HepG2 (cell line): Measurements from ENCODE around the gene TLNRD1. TPM values are rescaled to one million over a fixed set of nuclear protein-coding genes. Genes with fewer than 3 reads are reported as not detected.
A peak's percentile ranks its signal among the peaks of the same experiment; 100 is the strongest.

Experiments
- EP300 ChIP-seq, 3 experiments: sonication (generic) in 1 of 3; formaldehyde crosslinking in 1 of 3; IDR thresholded peaks; 2 replicates each; pipeline versions ENCODE4 v1.5.1 to v1.6.1; 2011 to 2020; ENCODE audit warnings: low read depth in 2 of 3, low read length in 2 of 3, borderline replicate concordance in 1 of 3, improper control_type of control experiment in 1 of 3, mild to moderate bottlenecking in 1 of 3, missing genetic modification reagents in 1 of 3, moderate library complexity in 1 of 3
- HNRNPL ChIP-seq: fragments of 200-400 bp; formaldehyde crosslinking; IDR thresholded peaks from 2 replicates; pipeline ENCODE4 v1.6.1; 2017; ENCODE audit warnings: mild to moderate bottlenecking, low read depth, low read length
- ZNF7 ChIP-seq: IDR thresholded peaks from 2 replicates; pipeline ENCODE4 v1.6.1; 2016; ENCODE audit warnings: missing biosample characterization, missing genetic modification reagents
- polyA plus RNA-seq, 8 experiments: library from polyadenylated mRNA; depleted of rRNA in 3 of 8; stranded (reverse) in 7 of 8; unstranded in 1 of 8; fragments of >200 nt; fragmentation: Illumina TruSeq in 4 of 8; extraction: Trizol in 4 of 8; gene quantifications; 2 replicates each; pipeline versions ENCODE4 v1.2.1 to v1.2.3, GENCODE V29; 2011 to 2016; ENCODE audit warnings: low read depth in 4 of 8, missing spikeins in 1 of 8, mixed read lengths in 1 of 8; ENCODE audit not compliant: insufficient read depth in 1 of 8
- total RNA-seq, 5 experiments: library from RNA; depleted of rRNA; stranded (reverse); fragments of >200 nt; fragmentation: Illumina TruSeq; extraction: Trizol; gene quantifications; 2 replicates each; pipeline ENCODE4 v1.2.3, GENCODE V29; 2016; ENCODE audit warnings: low read depth in 1 of 5
- TF ChIP-seq, protein P1 (sequence below): IDR thresholded peaks from 2 replicates; pipeline ENCODE4 v1.6.1; 2012; ENCODE audit warnings: low read length, improper control_type of control experiment
- TF ChIP-seq, protein P2 (sequence below): sonication (generic); formaldehyde crosslinking; IDR thresholded peaks from 2 replicates; pipeline ENCODE4 v1.5.1; 2020; ENCODE audit warnings: mild to moderate bottlenecking, missing genetic modification reagents, moderate library complexity
- TF ChIP-seq, protein P3 (sequence below): sonication (generic); formaldehyde crosslinking; IDR thresholded peaks from 2 replicates; pipeline ENCODE4 v1.5.1; 2020; ENCODE audit warnings: missing genetic modification reagents, mild to moderate bottlenecking, borderline replicate concordance
- TF ChIP-seq, protein P4 (sequence below): sonication (generic); formaldehyde crosslinking; IDR thresholded peaks from 2 replicates; pipeline ENCODE4 v1.9.0; 2021; ENCODE audit warnings: mild to moderate bottlenecking, missing genetic modification reagents
- TF ChIP-seq, protein P5 (sequence below): sonication (generic); formaldehyde crosslinking; IDR thresholded peaks from 2 replicates; pipeline ENCODE4 v1.5.0; 2020; ENCODE audit warnings: missing genetic modification reagents

The TLNRD1 gene
- total and polyA plus RNA-seq, 2 of the 13 experiments (the other 11 are each of a cell fraction or from before 2014, with no cell fraction given) = 3.4 to 5.3 TPM

DNA sequence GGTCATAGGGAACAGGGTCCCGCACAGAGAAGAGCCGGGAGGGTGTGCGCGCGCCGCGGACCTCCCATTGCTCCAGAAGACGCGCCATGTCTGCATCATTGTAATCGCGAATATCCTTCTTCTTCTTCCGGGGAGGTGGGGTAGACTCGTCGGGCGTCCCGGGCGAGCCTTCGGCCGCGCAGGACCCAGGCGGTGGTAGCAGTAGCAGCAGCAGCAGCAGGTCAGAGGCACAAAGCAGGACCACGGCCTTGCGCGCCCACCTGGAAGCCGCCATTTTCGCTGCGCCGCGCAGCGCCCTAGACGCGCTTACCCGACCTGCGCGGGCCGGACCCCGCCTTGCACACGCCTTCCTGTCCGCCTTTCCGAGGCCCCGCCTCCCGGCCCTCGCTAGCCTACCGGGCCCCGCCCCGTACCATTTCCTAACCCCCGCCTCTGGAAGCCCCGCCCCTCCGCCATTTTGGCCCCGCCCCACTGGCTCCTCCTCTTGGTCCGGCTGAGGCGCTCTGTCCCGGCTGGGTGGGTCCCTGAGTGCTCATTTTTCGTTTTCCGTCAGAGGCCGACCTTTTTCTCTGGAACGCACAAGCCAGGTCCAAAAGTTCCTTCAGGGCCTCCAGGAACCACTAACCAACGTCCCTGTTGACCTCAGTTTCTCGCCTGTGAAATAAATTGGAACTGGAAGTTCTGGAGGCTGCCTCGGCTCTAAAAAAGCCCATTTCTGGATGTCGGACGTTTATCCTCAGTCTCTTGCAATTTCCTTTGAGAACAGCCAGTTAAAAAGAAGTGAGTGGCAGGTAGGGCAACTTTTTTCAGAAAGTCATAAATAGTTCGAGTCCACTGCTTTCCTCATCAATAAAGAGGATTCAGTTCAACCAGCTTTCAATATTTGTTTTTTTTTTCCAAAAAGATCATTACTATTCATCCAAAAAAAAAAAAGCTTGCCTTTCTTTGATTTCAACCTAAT lies 10.9 kb upstream of the TLNRD1 start, which contains the start of gene MESD (continued):
- TF ChIP-seq, protein P1, sequence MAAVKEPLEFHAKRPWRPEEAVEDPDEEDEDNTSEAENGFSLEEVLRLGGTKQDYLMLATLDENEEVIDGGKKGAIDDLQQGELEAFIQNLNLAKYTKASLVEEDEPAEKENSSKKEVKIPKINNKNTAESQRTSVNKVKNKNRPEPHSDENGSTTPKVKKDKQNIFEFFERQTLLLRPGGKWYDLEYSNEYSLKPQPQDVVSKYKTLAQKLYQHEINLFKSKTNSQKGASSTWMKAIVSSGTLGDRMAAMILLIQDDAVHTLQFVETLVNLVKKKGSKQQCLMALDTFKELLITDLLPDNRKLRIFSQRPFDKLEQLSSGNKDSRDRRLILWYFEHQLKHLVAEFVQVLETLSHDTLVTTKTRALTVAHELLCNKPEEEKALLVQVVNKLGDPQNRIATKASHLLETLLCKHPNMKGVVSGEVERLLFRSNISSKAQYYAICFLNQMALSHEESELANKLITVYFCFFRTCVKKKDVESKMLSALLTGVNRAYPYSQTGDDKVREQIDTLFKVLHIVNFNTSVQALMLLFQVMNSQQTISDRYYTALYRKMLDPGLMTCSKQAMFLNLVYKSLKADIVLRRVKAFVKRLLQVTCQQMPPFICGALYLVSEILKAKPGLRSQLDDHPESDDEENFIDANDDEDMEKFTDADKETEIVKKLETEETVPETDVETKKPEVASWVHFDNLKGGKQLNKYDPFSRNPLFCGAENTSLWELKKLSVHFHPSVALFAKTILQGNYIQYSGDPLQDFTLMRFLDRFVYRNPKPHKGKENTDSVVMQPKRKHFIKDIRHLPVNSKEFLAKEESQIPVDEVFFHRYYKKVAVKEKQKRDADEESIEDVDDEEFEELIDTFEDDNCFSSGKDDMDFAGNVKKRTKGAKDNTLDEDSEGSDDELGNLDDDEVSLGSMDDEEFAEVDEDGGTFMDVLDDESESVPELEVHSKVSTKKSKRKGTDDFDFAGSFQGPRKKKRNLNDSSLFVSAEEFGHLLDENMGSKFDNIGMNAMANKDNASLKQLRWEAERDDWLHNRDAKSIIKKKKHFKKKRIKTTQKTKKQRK = no peak
- TF ChIP-seq EP300 (IDR thresholded peaks at IDR 0.05; ENCODE audit: low read depth in 2 of 2, low read length in 2 of 2) = no peak; a peak in 1 of 4 replicates
- TF ChIP-seq EP300 (CRISPR knock-in tag; IDR thresholded peaks at IDR 0.05; ENCODE audit: borderline replicate concordance) = no peak
- TF ChIP-seq, protein P2, sequence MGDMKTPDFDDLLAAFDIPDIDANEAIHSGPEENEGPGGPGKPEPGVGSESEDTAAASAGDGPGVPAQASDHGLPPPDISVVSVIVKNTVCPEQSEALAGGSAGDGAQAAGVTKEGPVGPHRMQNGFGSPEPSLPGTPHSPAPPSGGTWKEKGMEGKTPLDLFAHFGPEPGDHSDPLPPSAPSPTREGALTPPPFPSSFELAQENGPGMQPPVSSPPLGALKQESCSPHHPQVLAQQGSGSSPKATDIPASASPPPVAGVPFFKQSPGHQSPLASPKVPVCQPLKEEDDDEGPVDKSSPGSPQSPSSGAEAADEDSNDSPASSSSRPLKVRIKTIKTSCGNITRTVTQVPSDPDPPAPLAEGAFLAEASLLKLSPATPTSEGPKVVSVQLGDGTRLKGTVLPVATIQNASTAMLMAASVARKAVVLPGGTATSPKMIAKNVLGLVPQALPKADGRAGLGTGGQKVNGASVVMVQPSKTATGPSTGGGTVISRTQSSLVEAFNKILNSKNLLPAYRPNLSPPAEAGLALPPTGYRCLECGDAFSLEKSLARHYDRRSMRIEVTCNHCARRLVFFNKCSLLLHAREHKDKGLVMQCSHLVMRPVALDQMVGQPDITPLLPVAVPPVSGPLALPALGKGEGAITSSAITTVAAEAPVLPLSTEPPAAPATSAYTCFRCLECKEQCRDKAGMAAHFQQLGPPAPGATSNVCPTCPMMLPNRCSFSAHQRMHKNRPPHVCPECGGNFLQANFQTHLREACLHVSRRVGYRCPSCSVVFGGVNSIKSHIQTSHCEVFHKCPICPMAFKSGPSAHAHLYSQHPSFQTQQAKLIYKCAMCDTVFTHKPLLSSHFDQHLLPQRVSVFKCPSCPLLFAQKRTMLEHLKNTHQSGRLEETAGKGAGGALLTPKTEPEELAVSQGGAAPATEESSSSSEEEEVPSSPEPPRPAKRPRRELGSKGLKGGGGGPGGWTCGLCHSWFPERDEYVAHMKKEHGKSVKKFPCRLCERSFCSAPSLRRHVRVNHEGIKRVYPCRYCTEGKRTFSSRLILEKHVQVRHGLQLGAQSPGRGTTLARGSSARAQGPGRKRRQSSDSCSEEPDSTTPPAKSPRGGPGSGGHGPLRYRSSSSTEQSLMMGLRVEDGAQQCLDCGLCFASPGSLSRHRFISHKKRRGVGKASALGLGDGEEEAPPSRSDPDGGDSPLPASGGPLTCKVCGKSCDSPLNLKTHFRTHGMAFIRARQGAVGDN (CRISPR knock-in tag) = peak; percentile 82
- TF ChIP-seq, protein P3, sequence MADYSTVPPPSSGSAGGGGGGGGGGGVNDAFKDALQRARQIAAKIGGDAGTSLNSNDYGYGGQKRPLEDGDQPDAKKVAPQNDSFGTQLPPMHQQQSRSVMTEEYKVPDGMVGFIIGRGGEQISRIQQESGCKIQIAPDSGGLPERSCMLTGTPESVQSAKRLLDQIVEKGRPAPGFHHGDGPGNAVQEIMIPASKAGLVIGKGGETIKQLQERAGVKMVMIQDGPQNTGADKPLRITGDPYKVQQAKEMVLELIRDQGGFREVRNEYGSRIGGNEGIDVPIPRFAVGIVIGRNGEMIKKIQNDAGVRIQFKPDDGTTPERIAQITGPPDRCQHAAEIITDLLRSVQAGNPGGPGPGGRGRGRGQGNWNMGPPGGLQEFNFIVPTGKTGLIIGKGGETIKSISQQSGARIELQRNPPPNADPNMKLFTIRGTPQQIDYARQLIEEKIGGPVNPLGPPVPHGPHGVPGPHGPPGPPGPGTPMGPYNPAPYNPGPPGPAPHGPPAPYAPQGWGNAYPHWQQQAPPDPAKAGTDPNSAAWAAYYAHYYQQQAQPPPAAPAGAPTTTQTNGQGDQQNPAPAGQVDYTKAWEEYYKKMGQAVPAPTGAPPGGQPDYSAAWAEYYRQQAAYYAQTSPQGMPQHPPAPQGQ (CRISPR knock-in tag) = no peak
- no peak for TF ChIP-seq ZNF7
- no peak for TF ChIP-seq HNRNPL
- TF ChIP-seq, protein P4, sequence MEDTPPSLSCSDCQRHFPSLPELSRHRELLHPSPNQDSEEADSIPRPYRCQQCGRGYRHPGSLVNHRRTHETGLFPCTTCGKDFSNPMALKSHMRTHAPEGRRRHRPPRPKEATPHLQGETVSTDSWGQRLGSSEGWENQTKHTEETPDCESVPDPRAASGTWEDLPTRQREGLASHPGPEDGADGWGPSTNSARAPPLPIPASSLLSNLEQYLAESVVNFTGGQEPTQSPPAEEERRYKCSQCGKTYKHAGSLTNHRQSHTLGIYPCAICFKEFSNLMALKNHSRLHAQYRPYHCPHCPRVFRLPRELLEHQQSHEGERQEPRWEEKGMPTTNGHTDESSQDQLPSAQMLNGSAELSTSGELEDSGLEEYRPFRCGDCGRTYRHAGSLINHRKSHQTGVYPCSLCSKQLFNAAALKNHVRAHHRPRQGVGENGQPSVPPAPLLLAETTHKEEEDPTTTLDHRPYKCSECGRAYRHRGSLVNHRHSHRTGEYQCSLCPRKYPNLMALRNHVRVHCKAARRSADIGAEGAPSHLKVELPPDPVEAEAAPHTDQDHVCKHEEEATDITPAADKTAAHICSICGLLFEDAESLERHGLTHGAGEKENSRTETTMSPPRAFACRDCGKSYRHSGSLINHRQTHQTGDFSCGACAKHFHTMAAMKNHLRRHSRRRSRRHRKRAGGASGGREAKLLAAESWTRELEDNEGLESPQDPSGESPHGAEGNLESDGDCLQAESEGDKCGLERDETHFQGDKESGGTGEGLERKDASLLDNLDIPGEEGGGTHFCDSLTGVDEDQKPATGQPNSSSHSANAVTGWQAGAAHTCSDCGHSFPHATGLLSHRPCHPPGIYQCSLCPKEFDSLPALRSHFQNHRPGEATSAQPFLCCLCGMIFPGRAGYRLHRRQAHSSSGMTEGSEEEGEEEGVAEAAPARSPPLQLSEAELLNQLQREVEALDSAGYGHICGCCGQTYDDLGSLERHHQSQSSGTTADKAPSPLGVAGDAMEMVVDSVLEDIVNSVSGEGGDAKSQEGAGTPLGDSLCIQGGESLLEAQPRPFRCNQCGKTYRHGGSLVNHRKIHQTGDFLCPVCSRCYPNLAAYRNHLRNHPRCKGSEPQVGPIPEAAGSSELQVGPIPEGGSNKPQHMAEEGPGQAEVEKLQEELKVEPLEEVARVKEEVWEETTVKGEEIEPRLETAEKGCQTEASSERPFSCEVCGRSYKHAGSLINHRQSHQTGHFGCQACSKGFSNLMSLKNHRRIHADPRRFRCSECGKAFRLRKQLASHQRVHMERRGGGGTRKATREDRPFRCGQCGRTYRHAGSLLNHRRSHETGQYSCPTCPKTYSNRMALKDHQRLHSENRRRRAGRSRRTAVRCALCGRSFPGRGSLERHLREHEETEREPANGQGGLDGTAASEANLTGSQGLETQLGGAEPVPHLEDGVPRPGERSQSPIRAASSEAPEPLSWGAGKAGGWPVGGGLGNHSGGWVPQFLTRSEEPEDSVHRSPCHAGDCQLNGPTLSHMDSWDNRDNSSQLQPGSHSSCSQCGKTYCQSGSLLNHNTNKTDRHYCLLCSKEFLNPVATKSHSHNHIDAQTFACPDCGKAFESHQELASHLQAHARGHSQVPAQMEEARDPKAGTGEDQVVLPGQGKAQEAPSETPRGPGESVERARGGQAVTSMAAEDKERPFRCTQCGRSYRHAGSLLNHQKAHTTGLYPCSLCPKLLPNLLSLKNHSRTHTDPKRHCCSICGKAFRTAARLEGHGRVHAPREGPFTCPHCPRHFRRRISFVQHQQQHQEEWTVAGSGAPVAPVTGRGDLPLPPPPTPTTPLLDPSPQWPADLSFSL (CRISPR knock-in tag) = no peak
- TF ChIP-seq, protein P5, sequence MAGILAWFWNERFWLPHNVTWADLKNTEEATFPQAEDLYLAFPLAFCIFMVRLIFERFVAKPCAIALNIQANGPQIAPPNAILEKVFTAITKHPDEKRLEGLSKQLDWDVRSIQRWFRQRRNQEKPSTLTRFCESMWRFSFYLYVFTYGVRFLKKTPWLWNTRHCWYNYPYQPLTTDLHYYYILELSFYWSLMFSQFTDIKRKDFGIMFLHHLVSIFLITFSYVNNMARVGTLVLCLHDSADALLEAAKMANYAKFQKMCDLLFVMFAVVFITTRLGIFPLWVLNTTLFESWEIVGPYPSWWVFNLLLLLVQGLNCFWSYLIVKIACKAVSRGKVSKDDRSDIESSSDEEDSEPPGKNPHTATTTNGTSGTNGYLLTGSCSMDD (CRISPR knock-in tag) = no peak
